ENCODE data around the gene PNCK.

The PNCK gene

DNA sequence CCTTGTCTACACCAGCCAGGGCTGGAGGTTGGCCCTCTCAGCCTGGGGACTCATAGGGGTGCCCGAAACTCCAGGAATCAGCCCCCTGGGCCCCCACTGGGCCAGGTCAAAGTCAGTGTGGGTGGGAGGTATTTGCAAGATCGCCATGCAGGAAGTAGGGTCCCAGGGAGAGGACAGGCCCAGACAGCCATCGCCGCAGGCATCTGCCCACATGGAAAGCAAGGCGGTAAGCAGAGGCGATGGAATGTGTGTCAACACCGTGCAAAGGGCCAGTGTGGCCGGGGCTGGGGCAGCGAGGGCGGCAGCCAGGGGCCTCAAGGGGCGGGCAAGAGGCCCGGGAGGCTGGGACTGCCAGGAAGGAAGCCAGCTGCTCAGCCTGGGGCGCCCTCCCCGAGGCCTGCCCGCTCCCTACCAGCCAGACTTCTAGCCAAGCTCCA lies 45.9 kb downstream of the PNCK start:
- no peak for DNase-seq (ENCODE audit: low read depth)

- no peak for DNase-seq (ENCODE audit: low read depth)
Observed at GRCh38 chrX:153626863-153627674, 46.5 kb downstream of the PNCK start.

- no peak for DNase-seq (ENCODE audit: low read depth)
Observed at GRCh38 chrX:153626025-153626633, 47.5 kb downstream of the PNCK start.

DNA sequence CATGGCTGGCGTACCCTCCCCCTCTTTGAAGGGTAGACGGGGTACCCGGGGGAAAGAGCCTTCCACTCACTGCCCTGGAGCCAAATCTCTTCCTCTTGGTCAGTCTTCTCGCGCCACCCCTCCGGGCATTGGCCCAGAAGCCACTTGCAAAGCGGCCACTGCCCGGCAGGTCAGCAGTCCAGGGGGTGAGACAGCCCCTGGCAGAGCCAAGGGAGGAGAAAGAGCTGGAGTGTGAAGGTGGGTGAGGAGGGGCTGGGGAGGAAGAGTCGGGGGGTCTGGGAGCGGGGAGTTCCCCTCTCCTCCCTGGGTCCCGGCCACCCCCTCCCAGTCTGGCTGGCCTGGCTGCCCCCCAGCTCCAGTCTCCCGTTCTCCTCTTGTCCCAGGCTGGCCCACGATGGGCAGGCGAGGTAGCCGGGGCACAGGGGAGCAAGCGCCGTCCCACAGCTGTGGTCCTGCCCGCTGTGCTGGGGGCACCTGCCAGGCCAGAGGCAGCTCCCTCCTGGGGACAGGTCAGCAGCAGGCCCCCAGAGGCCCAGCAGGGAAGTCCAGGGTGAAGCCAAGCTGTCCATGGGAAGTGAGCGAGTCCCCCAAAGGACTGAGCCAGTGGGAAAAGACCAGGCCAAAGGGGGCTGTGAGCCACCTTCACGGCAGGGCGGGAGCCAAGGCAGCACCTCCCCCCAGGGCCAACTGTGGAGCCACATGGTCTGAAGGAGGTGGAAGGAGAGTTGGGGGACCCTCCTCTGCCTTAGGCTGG lies 48.2 kb downstream of the PNCK start:
- DNase-seq (ENCODE audit: low read depth) = no peak

- DNase-seq (ENCODE audit: low read depth) = no peak
Observed at GRCh38 chrX:153624196-153625091, 49.2 kb downstream of the PNCK start.

DNA sequence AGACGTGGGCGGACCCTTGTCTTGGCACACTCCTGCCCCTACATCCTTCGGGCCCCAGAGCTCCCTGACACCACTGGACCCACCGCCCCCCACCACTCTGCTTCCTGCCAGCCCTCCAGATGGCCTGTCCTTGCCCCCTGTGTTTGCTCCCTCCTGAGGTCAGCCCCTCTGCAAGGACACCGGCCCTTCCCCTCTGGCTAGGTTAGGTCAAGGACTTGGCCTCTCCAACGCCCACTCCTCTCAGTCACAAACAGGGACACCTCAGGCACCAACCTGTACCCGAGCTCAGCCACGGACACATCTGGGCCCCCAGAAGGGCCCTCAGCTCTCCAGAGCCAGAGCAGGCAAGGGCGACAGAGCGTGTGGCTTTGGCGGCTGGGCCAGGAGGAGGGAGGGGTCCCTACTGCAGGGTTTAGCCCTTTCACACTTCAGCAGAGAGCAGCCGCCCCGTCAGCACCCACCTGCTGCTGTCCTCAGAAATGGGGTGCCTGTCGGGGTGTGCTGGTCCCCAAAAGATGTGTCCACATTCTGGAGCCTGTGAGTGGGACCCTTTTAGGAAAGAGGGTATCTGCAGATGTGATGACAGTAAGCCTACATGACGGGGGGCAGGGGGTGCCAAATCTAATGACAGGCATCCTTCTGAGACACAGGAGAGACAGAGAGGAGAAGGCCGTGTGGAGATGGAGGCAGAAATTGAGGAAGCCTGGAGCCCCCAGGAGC lies 50.1 kb downstream of the PNCK start:
- no peak for DNase-seq (ENCODE audit: low read depth)

DNA sequence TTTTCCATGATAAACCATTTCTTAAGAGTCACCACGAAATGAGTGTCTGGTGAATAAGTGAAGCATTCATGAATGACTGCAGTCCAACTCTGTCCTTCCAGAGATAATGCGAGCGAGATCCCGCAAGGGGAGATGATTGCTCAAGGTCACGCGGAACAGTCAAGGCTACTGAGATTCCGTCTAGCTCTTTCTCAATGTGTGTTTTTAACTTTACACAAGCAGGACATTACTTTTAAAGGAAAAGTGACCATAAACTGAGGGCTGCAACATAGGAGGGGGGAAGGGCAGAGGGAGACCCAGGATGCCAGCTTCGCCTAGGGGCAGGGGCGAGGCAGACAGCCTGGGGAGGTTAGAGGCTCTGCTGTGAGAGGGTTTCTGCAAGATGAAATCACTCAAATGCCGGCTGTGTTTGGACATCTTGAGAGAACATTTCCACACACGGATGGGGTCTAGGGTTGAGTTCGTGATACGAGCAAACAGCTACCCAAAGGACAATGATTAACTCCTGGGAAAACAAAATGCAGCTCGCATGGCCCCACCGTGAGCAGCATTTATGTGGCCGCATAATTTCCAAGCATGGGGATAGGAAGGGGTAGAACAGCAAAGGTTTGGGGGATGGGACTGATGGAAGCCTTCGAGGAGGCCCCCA lies 50.8 kb downstream of the PNCK start:
- no peak for DNase-seq (ENCODE audit: low read depth)

GRCh38 chrX:153621949-153622598 lies 51.5 kb downstream of the PNCK start:
- DNase-seq (ENCODE audit: low read depth) = no peak

DNA sequence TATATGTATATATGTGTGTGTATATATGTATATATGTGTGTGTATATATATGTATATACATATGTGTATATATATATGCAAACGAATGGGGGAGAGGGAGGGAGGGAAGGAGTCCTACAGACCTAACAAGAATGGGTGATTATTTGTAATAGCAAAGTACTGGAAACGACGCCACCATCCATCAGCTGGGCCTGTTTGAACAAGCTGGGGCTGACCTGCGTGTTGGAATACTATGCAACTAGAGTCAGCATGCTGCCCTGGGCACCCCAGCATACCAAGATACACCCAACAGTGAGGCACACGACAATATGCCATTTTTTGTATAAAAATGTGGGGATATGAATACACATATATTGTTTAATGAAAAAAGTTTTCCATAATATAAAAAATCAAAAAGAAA lies 53.0 kb downstream of the PNCK start:
- DNase-seq (ENCODE audit: low read depth) = no peak

All from activated T-helper 1 cell treated with Interleukin-2 at 50 U/mL for 16 hours (primary cell).